Ishikawa (cell line): ENCODE results near the gene PCSK2.

Experiments
- CEBPB ChIP-seq: IDR thresholded peaks from 2 replicates; pipeline ENCODE4 v1.6.1; 2012
- CREB1 ChIP-seq: IDR thresholded peaks from 2 replicates; pipeline ENCODE4 v1.6.1; 2012; ENCODE audit warnings: low read depth
- EGR1 ChIP-seq: IDR thresholded peaks from 2 replicates; pipeline ENCODE4 v1.6.1; 2012
- EP300 ChIP-seq: IDR thresholded peaks from 2 replicates; pipeline ENCODE4 v1.6.1; 2012; ENCODE audit warnings: borderline replicate concordance
- FOXM1 ChIP-seq: IDR thresholded peaks from 2 replicates; pipeline ENCODE4 v1.6.1; 2012; ENCODE audit warnings: low read depth, borderline replicate concordance
- RAD21 ChIP-seq: IDR thresholded peaks from 2 replicates; pipeline ENCODE4 v1.6.1; 2012; ENCODE audit warnings: low read depth
- TAF1 ChIP-seq: IDR thresholded peaks from 2 replicates; pipeline ENCODE4 v1.6.1; 2012; ENCODE audit warnings: low read depth, mild to moderate bottlenecking
- TCF12 ChIP-seq: IDR thresholded peaks from 2 replicates; pipeline ENCODE4 v1.6.1; 2012; ENCODE audit warnings: low read depth
- TEAD4 ChIP-seq: IDR thresholded peaks from 2 replicates; pipeline ENCODE4 v1.6.1; 2012
- YY1 ChIP-seq: IDR thresholded peaks from 2 replicates; pipeline ENCODE4 v1.6.1; 2012; ENCODE audit warnings: low read depth
- ZBTB7A ChIP-seq: IDR thresholded peaks from 2 replicates; pipeline ENCODE4 v1.6.1; 2012; ENCODE audit warnings: low read depth
- TF ChIP-seq, protein P1 (sequence below): IDR thresholded peaks from 2 replicates; pipeline ENCODE4 v1.6.1; 2012
- TF ChIP-seq, protein P2 (sequence below): IDR thresholded peaks from 2 replicates; pipeline ENCODE4 v1.6.1; 2012
- TF ChIP-seq, protein P3 (sequence below): IDR thresholded peaks from 2 replicates; pipeline ENCODE4 v1.6.1; 2012; ENCODE audit warnings: low read depth, mild to moderate bottlenecking

DNA sequence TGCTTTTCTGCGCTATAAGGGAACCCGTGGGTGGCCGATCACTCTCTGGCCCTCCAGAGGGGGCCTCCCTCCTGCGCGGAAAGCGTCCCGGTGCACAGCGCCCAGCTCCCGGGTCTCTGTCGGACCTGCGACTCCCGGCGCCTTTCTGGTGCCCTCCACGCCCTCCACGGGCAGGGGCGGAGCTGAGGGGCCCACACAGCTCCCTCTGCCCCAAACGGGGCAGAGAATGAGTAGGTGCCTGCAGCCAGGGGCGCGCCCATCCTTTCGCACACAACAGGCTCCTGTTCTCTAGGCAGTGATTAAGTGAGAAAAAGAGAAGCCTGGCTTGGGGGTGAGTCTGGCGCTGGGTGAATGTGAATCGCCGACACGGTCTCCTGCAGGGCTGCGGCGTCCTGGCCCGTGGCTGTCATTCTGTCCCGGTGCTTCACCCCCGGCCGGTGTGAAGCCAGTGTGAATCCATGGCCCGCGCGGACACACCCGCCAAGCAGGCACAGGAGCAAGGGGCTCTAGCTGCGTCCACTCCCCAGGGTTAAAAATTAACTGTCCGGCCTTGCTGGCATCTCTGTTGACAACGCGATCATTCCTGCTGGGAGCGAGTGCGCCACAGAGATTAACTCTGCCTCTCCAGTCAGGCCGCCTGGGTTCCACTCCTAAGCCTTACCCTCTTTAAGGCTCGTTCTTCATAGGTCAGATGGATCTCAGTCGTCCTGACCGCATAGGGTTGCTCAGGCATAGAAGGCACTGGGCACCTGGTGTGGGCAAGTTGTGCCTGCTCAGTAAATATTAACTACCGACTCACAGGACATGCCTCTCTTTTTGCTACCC lies 88.8 kb downstream of the PCSK2 start:
- no peak for TF ChIP-seq YY1
- no peak for TF ChIP-seq RAD21
- TF ChIP-seq, protein P1, sequence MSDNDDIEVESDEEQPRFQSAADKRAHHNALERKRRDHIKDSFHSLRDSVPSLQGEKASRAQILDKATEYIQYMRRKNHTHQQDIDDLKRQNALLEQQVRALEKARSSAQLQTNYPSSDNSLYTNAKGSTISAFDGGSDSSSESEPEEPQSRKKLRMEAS = no peak
- no peak for TF ChIP-seq CEBPB
- no peak for TF ChIP-seq EGR1
- no peak for TF ChIP-seq TAF1
- TF ChIP-seq, protein P2, sequence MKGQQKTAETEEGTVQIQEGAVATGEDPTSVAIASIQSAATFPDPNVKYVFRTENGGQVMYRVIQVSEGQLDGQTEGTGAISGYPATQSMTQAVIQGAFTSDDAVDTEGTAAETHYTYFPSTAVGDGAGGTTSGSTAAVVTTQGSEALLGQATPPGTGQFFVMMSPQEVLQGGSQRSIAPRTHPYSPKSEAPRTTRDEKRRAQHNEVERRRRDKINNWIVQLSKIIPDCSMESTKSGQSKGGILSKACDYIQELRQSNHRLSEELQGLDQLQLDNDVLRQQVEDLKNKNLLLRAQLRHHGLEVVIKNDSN = no peak
- TF ChIP-seq TEAD4 = no peak
- no peak for TF ChIP-seq EP300
- TF ChIP-seq, protein P3, sequence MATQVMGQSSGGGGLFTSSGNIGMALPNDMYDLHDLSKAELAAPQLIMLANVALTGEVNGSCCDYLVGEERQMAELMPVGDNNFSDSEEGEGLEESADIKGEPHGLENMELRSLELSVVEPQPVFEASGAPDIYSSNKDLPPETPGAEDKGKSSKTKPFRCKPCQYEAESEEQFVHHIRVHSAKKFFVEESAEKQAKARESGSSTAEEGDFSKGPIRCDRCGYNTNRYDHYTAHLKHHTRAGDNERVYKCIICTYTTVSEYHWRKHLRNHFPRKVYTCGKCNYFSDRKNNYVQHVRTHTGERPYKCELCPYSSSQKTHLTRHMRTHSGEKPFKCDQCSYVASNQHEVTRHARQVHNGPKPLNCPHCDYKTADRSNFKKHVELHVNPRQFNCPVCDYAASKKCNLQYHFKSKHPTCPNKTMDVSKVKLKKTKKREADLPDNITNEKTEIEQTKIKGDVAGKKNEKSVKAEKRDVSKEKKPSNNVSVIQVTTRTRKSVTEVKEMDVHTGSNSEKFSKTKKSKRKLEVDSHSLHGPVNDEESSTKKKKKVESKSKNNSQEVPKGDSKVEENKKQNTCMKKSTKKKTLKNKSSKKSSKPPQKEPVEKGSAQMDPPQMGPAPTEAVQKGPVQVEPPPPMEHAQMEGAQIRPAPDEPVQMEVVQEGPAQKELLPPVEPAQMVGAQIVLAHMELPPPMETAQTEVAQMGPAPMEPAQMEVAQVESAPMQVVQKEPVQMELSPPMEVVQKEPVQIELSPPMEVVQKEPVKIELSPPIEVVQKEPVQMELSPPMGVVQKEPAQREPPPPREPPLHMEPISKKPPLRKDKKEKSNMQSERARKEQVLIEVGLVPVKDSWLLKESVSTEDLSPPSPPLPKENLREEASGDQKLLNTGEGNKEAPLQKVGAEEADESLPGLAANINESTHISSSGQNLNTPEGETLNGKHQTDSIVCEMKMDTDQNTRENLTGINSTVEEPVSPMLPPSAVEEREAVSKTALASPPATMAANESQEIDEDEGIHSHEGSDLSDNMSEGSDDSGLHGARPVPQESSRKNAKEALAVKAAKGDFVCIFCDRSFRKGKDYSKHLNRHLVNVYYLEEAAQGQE = no peak
- no peak for TF ChIP-seq FOXM1
- no peak for TF ChIP-seq ZBTB7A
- TF ChIP-seq CREB1 = no peak
- TF ChIP-seq TCF12 = no peak
